ENCODE data around the gene GLP1R. TPM values are rescaled to one million over a fixed set of nuclear protein-coding genes. Genes with fewer than 3 reads are reported as not detected.

GLP1R gene
- total and polyA plus RNA-seq, 4 donors = 0.06 to 1.3 (median 0.13) TPM

GRCh38 chr6:39004801-39005200, 43.8 kb upstream of the GLP1R start:
- Histone ChIP-seq H3K4me1 (ENCODE audit: control insufficient read depth in 5 of 5, insufficient read depth in 5 of 5, low read length in 5 of 5) (no peaks in the 10 kb centered on the region), H3K4me3 (no peak overlapping the region), H3K9me3 (ENCODE audit: control insufficient read depth in 4 of 4, insufficient read depth in 3 of 4, low read length in 3 of 4) (no peaks in the 10 kb centered on the region), H3K9ac (ENCODE audit: insufficient read depth in 1 of 2, low read length in 2 of 2) (no peak overlapping the region), H3K27ac (ENCODE audit: low read depth in 1 of 2, low read length in 1 of 2) (no peak overlapping the region), H3K36me3 (ENCODE audit: control insufficient read depth in 4 of 4, insufficient read depth in 4 of 4, low read length in 4 of 4) (no peaks in the 10 kb centered on the region), H3K27me3 (ENCODE audit: control insufficient read depth in 3 of 3, insufficient read depth in 3 of 3, low read length in 2 of 3) (peaks cover 0 to 7% (median 0%) of the 10 kb centered on the region in 3 donors)
- TF ChIP-seq, protein P1, sequence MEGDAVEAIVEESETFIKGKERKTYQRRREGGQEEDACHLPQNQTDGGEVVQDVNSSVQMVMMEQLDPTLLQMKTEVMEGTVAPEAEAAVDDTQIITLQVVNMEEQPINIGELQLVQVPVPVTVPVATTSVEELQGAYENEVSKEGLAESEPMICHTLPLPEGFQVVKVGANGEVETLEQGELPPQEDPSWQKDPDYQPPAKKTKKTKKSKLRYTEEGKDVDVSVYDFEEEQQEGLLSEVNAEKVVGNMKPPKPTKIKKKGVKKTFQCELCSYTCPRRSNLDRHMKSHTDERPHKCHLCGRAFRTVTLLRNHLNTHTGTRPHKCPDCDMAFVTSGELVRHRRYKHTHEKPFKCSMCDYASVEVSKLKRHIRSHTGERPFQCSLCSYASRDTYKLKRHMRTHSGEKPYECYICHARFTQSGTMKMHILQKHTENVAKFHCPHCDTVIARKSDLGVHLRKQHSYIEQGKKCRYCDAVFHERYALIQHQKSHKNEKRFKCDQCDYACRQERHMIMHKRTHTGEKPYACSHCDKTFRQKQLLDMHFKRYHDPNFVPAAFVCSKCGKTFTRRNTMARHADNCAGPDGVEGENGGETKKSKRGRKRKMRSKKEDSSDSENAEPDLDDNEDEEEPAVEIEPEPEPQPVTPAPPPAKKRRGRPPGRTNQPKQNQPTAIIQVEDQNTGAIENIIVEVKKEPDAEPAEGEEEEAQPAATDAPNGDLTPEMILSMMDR (IDR thresholded peaks at IDR 0.05; ENCODE audit: control extremely low read depth, extremely low read depth) = no peak
- ATAC-seq (ENCODE audit: insufficient read depth, low FRiP score) (no peak), DNase-seq (no peak)
- WGBS, 2 donors = 71 to 85% methylated on average over 2 of the region's 2 CpGs

GRCh38 chr6:39005774-39006173, 42.8 kb upstream of the GLP1R start:
- no peaks in the 10 kb centered on the region for H3K9me3 ChIP-seq (ENCODE audit: control insufficient read depth in 4 of 4, insufficient read depth in 3 of 4, low read length in 3 of 4)
- ATAC-seq (ENCODE audit: insufficient read depth, low FRiP score) (no peak), DNase-seq (no peak)
- no peak overlapping the region for H3K4me3 ChIP-seq
- no peaks in the 10 kb centered on the region for H3K36me3 ChIP-seq (ENCODE audit: control insufficient read depth in 4 of 4, insufficient read depth in 4 of 4, low read length in 4 of 4)
- H3K27ac ChIP-seq (ENCODE audit: low read depth in 1 of 2, low read length in 1 of 2) = no peak overlapping the region
- WGBS, 2 donors = 72 to 77% methylated on average over 3 of the region's 3 CpGs
- H3K27me3 ChIP-seq (ENCODE audit: control insufficient read depth in 3 of 3, insufficient read depth in 3 of 3, low read length in 2 of 3) = peaks cover 0 to 7% (median 0%) of the 10 kb centered on the region in 3 donors
- no peak overlapping the region for H3K9ac ChIP-seq (ENCODE audit: insufficient read depth in 1 of 2, low read length in 2 of 2)
- TF ChIP-seq, protein P1 (IDR thresholded peaks at IDR 0.05; ENCODE audit: control extremely low read depth, extremely low read depth) = no peak
- H3K4me1 ChIP-seq (ENCODE audit: control insufficient read depth in 5 of 5, insufficient read depth in 5 of 5, low read length in 5 of 5) = no peaks in the 10 kb centered on the region

- Histone ChIP-seq H3K27me3 (ENCODE audit: control insufficient read depth in 3 of 3, insufficient read depth in 3 of 3, low read length in 2 of 3) (peaks cover 0 to 6% (median 0%) of the 10 kb centered on the region in 3 donors), H3K9ac (ENCODE audit: insufficient read depth in 1 of 2, low read length in 2 of 2) (no peak overlapping the region), H3K4me1 (ENCODE audit: control insufficient read depth in 5 of 5, insufficient read depth in 5 of 5, low read length in 5 of 5) (no peaks in the 10 kb centered on the region), H3K36me3 (ENCODE audit: control insufficient read depth in 4 of 4, insufficient read depth in 4 of 4, low read length in 4 of 4) (no peaks in the 10 kb centered on the region), H3K9me3 (ENCODE audit: control insufficient read depth in 4 of 4, insufficient read depth in 3 of 4, low read length in 3 of 4) (no peaks in the 10 kb centered on the region), H3K4me3 (no peak overlapping the region), H3K27ac (ENCODE audit: low read depth in 1 of 2, low read length in 1 of 2) (no peak overlapping the region)
- 66 to 77% methylated on average over 3 of the region's 3 CpGs for WGBS, 2 donors
- TF ChIP-seq, protein P1 (IDR thresholded peaks at IDR 0.05; ENCODE audit: control extremely low read depth, extremely low read depth) = no peak
- DNase-seq (no peak), ATAC-seq (ENCODE audit: insufficient read depth, low FRiP score) (no peak)
These were observed 41.0 kb upstream of the GLP1R start for GRCh38 chr6:39007575-39007974.

GRCh38 chr6:39008737-39009136, 39.8 kb upstream of the GLP1R start:
- H3K27me3 ChIP-seq (ENCODE audit: control insufficient read depth in 3 of 3, insufficient read depth in 3 of 3, low read length in 2 of 3) = peaks cover 0 to 3% (median 0%) of the 10 kb centered on the region in 3 donors
- no peak overlapping the region for H3K4me3 ChIP-seq
- H3K27ac ChIP-seq (ENCODE audit: low read depth in 1 of 2, low read length in 1 of 2) = no peak overlapping the region
- no peaks in the 10 kb centered on the region for H3K9me3 ChIP-seq (ENCODE audit: control insufficient read depth in 4 of 4, insufficient read depth in 3 of 4, low read length in 3 of 4)
- 13 to 19% methylated on average over 1 of the region's 1 CpG for WGBS, 2 donors
- H3K9ac ChIP-seq (ENCODE audit: insufficient read depth in 1 of 2, low read length in 2 of 2) = no peak overlapping the region
- ATAC-seq (ENCODE audit: insufficient read depth, low FRiP score) (no peak), DNase-seq (no peak)
- TF ChIP-seq, protein P1 (IDR thresholded peaks at IDR 0.05; ENCODE audit: control extremely low read depth, extremely low read depth) = no peak
- no peaks in the 10 kb centered on the region for H3K4me1 ChIP-seq (ENCODE audit: control insufficient read depth in 5 of 5, insufficient read depth in 5 of 5, low read length in 5 of 5)
- H3K36me3 ChIP-seq (ENCODE audit: control insufficient read depth in 4 of 4, insufficient read depth in 4 of 4, low read length in 4 of 4) = no peaks in the 10 kb centered on the region

Measured in lung (tissue), 12 donors.